Activated T-cell treated with anti-CD3 and anti-CD28 coated beads for 48 hours (primary cell): ENCODE data around the gene MEDAG.
A peak's percentile ranks its signal among the peaks of the same experiment; 100 is the strongest.

Experiments used
- DNase-seq: peaks from one replicate; pipeline ENCODE4 v3.0.0-alpha.2; 2020; ENCODE audit warnings: low read depth

Gene MEDAG

GRCh38 chr13:30905932-30906383, at the start of gene MEDAG:
MEDAG (plus strand) TSS chr13:30906271; CDS start chr13:30906516, 245 bp downstream.
- no peak for DNase-seq

DNA sequence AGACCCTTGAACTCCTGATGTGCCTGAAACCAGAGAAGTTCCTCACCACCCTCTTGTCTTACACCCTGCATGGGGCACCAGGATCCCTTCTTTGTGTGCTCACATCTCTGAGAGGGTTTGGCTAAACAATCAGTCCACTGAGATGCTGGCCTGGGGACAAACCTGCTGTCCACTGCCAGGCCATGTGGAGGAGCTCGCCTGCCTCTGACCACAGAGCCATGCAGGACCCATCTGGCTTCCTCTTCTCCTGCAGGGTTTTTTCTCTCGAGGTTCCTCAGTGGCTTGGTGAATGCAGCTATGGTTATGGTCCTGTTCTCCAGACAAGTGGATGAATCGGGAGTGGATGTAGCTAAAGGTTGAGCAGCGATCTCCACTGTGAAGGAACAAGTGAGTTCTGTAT, 49.1 kb upstream of the MEDAG start:
- DNase-seq: no peak

- no peak for DNase-seq
Measured at GRCh38 chr13:30857636-30858035, 48.4 kb upstream of the MEDAG start.

- DNase-seq: no peak
Measured at GRCh38 chr13:30859326-30859725, 46.7 kb upstream of the MEDAG start.

GRCh38 chr13:30861163-30861562, 44.9 kb upstream of the MEDAG start:
- DNase-seq: no peak

DNA sequence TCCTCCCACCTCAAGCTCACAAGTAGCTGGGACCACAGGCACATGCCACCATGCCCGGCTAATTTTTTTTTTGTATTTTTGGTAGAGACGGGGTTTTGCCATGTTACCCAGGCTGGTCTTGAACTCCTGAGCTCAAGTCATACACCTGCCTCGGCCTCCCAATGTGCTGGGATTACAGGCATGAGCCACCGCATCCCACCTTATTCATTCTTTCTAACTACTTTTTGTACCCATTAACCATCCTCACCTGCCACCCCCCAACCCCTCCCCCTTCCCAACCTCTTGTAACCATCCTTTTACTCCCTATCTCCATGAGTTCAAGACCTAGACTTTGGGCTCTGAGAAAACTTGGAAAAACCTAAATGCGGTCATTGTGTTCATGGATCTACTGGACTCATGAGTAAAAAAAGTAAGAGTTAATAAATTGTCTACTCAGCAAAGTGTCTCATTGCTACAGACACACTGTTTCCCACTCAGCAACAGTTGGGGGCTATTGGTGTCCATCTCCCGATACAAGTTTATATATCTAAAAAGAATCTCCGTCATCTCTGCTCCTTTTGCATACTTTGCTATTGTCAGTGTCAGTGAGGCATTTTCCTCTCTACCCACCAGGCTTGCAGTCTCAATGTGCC, 44.1 kb upstream of the MEDAG start:
- DNase-seq: no peak

GRCh38 chr13:30862707-30863106, 43.4 kb upstream of the MEDAG start:
- DNase-seq: no peak

DNA sequence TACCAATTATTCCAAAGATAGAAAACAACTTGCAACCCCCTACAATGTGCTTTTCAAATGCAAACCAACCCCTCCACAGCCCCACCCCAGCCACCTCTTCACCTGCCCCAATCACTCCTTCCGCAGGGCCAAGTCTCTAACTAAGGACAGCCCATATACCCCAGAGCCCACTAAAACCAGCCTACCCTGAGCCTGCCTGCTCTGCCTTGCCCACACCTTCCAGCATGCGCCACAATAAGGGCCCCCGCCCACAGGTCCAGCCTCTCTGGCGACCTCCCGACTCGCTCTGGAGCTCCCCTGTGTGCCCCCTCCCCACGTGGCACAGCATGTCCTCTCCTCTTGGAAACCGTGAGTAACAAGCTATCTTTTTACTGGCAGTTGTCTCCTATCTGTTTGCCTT, 42.8 kb upstream of the MEDAG start:
- no peak for DNase-seq

DNA sequence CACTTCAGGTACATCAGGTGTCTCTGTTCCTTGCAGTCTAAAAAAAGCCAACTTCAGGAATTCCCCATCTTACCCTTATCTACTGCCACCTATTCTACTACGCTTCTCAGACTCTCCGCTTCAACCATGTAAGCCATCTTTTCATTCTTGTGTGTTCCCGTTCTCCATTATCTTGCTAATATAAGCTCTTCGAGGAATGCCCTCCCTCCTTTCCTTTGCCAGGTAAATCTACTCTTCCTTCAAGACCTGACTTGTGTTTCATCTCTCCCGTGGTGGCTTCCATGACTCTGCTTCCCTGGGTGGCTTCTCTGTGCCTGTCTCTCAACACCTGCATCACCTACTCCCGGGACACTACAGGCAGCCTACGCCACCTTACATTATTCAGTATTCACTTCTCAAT, 42.3 kb upstream of the MEDAG start:
- no peak for DNase-seq

- no peak for DNase-seq
Measured at GRCh38 chr13:30864433-30865122, 41.5 kb upstream of the MEDAG start.

GRCh38 chr13:30865123-30866049, 40.7 kb upstream of the MEDAG start:
- peak; percentile 53 for DNase-seq

DNA sequence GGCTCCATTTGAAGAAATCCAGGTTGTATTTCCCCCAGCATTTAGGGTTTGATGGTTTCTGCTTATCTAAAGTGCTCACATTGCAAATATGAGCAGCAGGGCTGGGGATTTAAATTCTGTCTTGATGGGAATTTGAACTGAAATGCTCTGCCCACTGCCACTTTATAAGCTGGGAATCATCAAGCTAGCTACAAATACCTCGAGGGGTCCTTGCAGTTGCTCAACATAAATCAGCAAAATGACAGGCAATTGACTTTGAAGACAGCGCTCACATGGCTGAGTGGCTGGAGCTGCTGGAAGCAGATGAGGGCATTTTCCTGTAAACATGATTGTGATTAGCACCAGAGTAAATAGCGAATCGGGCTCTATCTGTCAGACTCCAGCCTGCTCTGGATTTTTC, 39.4 kb upstream of the MEDAG start:
- DNase-seq: no peak

DNA sequence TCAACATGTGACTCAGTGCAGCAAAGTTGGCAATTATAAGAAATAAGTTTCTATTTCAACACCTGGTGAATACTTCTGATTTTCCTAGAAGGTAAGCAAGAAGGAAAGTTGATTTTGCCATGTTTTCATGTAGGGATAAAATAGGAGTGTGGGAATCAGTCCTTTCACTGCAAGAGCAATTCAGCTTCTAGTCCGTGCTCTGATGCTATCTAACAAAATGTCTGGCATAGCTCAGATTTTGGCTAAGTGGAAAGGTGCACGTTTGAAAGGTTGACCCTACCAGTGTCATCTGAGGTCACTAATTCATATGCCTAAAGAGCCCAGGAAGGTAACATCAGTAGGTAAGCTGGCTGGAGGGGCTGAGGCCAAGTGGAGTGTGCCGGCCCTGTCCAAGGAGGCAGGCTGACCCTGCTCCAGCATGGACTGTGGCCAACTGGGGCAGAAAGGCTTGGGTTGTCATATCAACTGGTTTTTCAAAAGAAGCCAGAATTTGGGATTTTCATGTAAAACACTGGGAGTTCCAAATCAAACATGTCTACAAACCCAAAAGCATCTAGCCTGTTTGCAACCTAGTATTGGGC, 38.9 kb upstream of the MEDAG start:
- no peak for DNase-seq

DNA sequence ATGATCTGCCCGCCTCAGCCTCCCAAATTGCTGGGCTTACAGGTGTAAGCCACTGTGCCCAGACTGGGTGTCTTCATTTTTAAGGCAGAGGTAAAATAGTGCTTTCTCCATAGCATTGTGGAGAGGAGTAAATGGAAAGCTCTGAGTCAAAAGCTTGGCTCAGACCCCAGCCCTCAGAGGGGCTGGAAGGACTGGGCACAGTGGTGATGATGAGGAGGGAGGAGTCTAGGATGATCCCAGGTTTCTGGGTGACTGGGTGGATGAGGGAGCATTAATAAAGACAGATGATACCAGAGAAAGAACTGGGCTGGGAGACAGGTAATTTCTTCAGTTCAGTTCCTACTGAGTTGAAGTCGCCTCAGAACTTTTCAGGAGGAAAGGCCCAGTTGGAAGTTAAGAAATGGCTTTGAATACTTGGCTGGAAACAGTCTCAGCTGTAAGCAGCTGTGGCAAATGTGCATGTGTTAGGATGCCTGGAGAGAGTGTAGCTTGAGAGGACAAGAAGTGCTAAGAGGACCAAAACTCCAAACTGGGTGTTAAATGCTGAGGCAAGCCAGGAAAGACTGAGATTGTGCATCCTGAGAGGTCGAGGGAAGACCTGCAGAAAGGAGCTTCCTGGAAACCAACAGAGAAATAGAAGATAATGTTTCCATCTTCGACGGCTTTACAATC, 37.1 kb upstream of the MEDAG start:
- no peak for DNase-seq

DNA sequence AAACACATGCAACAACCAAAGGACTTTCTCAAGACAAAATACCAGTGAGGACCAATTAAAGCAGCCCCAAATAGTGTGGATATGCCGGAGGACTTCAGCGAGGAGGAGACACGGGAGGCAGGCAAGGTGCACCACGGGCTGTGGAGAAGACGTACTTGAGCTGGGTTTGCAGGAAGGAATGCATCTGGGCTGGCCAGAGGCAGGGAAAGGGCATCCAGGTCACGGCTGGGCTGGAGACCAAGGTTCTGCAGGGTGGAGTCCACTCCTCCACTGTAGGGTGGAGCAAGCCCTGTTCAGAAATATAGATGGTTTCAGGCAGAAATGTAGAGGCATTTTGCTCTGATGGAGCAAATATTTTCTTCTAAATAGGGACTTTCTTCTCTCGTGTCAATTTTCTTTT, 36.6 kb upstream of the MEDAG start:
- no peak for DNase-seq

DNA sequence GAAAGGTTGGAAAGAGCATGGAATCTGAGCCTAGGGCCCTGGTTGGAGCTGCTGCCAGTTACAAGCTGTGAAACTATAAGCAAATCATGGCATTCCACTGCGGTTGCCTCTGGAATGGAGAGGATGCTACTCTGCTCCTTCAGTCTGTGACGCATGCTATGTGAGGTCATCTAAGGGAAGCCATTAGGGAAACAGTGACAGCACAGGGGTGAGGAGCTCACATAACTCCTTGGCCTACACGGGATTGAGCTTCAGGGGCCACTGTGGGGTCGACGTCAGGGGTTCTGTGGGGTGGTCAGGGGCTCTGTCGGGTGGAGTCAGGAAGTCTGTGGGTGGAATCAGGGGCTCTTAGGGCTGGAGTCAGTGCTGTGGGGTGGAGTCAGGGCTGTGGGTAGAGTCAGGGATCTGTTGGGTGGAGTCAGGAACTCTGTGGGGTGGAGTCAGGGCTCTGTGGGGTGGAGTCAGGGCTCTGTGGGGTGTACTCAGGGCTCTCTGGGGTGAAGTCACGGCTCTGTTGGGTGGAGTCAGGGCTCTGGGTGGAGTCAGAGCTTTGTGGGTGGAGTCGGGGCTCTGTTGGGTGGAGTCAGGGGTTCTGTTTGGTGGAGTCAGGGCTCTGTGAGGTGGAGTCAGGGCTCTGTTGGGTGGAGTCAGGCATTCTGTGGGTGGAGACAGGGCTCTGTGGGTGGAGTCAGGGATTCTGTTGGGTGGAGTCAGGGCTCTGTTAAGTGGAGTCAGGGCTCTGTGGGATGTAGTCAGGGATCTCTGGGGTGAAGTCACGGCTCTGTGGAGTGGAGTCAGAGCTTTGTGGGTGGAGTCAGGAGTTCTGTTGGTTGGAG, 35.8 kb upstream of the MEDAG start:
- DNase-seq: peak; percentile 47

GRCh38 chr13:30870916-30871587, 35.0 kb upstream of the MEDAG start:
- DNase-seq: no peak

- no peak for DNase-seq
Measured at GRCh38 chr13:30871588-30872275, 34.3 kb upstream of the MEDAG start.

GRCh38 chr13:30872276-30872594, 33.8 kb upstream of the MEDAG start:
- DNase-seq: no peak
